HG02642 (cell line): Measurements from ENCODE around the gene ZNF536.
"Not testable (repeated sequence)": the region's sequence is repeated elsewhere in the genome, so short reads cannot be mapped to it uniquely, and the experiment has no call there.

Source experiments
- ATAC-seq: cut with Tn5 transposase; IDR thresholded peaks from one replicate; pipeline ENCODE4 v1.9.1; 2021; ENCODE audit warnings: mild to moderate bottlenecking; ENCODE audit not compliant: unreplicated experiment, poor library complexity

Gene ZNF536

DNA sequence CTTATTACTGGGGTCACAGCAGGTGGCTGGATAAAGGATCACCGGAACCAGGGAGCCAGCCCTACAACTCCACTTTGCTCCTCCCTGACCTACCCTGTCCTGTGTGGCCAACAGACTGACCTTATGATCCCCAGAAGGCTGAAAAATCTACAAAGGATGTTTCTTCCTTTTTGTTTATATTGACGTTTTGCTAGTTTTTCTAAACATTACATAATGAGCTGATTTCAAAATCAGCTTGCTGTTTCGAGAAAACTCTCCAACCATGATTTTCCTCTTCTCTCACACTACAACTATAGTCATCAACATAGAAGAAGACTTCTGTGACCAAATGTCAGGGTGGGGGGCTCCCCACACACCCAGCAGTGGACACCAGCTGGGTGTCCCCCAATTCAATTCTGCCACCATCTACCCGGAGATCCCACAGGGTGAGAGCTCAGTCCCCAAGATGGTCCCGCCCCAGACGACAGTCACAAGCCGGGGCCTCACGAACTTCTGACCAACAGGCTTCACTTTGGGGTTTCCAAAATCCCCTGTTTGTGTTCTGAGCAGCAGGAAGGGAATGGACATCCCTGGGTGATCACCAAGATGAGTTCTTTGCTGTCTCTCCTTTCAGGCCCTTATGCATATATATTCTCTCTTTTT, 35.0 kb downstream of the ZNF536 start:
- ATAC-seq = no peak

DNA sequence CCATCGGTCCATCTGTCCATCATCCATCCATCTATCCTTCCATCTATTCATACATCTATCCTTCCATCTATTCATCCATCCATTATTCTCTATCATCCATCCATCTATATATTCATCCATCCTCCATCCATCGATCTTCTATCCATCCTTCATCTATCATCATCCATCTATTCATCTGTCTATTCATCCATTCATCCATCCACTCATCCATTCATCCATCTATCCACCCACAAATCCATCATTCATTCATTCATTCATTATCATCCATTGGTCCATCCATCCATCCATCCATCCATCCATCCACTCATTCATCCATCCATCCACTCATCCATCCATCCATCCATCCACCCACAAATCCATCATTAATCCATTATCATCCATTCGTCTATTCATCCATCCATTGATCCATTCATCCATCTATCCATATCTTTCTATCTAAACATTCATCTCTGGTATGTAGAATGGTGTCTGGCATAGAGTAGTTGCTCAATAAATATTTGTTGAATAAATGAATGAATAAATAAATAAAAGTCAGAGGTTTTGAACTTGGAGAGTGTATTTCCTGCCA, 36.6 kb downstream of the ZNF536 start:
- ATAC-seq = no peak

DNA sequence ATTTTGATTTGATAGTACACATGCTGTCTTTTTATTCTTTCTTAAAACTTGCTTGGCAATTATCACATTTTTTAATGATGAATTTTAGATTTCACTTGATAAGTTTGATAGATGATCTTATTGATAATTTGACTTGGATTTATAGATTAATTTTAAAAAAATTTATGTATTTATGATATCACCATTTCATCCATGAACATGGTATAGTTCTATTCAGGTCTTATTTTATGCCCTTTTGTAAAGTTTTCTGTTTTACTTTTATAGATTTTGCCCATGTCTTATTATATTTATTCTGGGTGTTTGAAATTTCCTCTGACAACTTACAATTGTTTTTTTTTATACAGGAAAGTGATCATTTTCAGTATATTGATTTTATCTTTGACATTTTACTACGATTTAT, 39.5 kb downstream of the ZNF536 start:
- ATAC-seq = no peak

DNA sequence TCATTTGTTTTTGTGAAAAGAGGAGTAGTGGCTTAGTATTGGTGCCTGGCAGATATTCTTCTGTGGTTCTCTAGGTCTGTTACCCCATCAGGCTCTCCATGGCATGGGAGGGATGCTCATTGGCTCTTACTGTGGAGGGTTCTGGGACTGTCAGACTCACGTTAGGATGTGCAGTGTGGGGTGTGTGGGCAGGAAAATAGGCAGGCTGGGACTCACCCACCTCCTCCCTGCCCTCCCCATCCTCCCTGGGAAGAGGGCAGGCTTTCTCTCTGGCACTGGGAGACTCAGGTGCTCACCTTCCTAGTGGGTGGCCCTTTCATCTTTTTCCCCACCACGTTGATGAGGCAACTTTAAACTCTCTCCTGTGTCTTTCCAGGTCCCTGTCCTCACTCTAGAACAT, 44.2 kb downstream of the ZNF536 start:
- ATAC-seq = no peak

DNA sequence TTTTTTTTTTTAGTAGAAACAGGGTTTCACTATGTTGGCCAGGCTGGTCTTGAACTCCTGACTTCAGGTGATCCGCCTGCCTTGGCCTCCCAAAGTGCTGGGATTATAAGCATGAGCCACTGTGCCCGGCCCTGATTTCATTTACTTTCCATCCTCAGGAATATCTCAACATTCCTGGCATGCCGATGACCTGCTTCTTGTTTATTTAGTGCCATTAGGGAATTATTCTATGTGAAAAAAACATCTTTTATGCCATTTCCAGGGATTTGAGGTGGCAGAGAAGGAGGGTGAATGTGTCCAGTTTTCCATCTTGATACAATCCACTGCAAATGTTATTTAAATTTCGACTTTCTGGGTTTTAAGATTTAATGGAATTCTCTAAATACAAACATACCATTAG, 45.0 kb downstream of the ZNF536 start:
- not testable (repeated sequence) for ATAC-seq

DNA sequence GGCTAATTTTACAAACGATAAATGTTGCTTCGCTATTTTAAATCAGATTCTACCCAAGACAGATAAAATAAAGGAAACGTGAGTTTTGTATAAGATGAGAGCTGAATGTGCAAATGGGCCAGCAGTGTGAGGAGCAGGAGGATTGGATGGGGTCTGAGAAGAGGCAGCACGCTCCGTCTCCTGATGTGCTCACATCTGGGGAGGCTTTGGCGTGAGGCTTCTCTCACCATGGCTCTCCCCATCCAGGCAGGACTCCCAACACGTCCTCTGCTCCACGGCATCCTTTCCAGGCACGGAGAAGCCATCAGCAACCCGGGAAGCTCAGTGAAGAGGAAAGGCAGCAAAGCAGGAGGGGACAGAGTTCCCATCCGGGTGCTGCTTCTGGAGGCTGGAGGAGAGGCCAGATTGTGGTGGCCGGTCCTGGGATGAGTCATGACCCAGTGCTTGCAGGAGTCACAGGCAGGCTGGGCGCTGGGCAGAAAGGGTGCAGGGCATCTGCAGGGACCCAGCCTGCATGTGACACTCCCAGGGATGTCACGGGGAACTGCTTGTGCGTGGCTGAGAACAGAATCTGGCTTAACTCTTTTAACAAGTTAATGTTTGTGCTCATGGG, 47.5 kb downstream of the ZNF536 start:
- no peak for ATAC-seq

DNA sequence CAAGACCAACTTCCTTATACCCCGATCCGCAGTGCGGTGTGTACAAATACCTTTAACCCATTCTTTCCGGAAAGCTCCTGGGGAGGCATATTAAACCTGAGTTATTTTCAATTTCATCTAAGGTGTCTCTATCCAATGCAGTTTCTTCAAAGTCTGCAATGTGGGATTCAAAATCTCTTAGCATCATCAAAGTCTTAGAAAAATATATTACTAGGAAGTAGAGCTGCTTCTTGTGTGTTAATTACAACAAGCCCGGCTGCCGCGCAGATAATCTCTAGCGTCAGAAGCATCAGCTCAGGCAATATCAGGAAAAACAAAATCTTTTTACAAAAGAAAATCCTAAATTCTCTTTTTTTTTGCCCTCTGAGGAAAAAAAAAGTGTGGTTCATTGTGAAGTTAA, 48.1 kb downstream of the ZNF536 start:
- ATAC-seq = no peak

DNA sequence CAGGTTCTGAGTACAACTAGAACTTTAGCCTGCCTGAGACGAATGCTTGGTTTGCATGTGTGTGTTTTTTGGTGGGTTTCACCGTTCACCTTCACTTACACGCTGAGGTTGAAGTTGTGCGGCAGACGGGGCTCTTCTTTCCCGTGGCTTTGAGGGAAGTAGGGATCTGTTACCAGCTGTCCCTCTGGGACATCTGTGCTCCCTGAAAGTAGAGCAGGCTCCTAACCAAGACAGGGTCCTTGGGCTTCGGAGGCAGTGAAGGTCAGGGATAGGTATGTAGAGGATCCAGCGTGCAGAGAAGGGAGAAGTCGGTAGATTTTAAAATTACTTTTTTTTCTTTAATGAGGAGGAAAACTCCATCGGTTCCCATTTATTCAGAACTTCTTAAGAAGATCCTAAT, 48.7 kb downstream of the ZNF536 start:
- no peak for ATAC-seq

DNA sequence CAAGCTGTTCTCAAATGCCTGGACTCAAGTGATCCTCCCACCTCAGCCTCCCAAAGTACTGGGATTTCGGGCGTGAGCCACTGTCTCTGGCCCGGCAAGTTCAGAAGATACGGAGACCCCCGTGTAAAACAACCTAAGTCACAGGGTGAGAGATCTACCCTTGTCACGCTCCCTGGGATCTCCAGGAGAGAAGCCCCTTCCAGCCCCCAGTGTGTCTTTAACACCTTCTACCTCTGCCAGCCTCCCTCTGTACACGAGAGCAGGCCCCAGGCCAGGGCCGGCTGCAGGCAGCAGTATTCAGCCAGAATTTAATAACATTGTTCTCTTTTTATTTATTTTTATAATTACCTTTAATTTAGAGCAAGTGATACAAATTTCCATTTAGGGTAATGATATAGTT, 49.4 kb downstream of the ZNF536 start:
- no peak for ATAC-seq

DNA sequence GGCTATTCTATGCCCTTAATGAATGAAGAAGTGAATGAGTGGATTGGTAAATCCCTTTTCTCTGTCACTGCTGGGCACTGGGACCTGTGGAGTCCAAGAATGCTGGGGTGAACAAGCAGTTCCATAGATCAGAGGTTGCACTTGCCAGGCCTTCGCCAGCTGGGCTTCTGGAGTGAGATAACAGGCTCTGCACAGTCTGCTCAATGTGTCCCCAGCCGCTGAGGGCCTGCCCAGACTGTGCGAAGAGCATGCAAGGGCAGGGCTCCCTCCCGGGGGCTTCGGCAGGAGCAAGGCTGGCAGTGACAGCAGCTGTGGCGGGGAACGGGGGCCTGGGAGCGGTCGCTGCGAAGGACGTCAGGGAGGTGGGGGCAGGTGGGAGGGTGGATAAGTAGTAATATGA, 51.3 kb downstream of the ZNF536 start:
- no peak for ATAC-seq

DNA sequence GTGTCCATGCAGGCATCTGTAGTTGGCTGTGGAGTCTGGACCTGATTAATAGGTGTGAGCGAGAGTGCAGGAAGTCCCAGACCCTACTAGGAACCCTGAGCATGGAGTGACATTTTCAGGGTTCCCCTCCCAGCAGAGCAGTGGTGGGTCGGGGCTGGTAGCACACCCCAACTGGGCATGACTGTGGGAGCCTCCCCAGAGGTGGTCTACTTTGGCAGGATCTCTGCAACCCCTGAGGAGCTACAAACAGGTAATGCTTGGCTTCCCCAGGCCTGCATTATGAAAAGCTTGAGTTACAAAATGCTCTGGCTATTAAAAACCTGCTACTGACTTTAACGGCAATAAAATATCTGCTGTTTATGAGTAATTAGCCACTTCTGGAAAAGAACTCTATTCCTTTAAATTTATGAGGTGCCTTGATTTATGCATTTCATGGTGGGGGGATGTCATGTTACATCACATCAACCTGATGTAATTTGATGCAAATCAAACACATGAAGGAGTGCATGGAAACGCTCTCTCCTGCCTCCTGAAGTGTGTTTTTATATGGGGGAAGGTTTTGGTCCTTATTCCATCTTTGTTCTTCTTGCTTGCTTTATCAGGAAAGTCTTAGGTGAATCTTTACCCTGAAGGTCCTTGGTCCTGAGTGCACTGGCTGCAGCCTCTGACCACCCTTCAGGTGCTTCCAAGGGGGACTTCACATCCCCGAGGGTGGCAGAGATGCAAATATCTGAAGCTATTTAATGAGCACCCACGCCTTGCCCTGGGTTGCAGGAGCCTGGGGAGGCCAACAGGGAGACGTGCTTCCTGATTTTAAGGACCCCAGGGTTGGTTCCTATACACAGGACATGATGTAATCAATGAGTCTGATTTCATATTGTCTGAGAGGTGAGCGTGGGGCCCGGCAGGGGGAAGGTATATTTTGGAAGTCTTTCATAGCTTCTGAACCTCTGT, 54.0 kb downstream of the ZNF536 start:
- ATAC-seq = no peak

DNA sequence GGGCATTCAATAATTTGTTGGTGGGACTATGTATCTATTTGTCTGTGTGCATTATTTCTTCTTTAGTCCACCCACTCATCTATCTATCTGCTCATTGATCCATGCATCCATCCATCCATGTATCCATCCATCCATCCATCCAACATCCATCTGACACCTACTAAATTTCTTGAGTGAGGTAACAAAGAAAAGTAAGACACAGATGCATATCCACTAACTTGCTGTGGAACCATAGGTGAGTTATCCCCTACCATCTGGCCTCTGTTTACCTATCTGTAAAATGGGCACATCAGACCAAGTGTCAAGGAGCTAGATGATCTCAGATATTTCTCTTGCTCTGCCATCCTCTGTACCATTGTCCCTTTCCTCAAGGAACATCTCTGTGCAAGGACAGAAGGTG, 54.7 kb downstream of the ZNF536 start:
- ATAC-seq = no peak

DNA sequence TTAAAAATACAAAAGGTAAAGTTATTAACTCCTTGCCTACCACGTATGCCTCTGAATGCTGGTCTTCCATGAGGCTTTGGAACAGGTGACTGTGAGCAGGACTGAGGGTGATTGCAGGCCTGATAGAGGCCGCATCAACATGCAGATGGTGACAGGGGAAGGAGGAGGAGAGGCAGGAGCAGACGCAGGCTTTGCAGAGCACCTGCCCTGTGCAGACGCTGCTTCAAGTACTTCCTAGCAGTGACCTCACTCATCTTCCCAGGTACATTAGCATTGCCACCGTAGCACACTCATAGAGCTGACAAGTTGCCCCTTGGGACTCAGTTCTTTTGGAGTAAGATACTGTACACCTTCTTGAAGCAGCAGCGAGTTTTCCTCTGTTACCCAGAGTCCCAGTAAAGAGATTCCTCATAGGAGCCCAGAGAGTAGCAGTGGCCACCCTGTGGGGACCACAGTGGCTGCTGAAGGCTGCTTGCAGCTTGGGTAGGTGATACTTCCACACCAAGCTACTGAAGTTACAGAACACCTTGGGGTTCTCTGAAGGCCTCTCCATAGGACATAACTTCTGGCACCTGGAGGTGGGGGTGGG, 56.0 kb downstream of the ZNF536 start:
- no peak for ATAC-seq

DNA sequence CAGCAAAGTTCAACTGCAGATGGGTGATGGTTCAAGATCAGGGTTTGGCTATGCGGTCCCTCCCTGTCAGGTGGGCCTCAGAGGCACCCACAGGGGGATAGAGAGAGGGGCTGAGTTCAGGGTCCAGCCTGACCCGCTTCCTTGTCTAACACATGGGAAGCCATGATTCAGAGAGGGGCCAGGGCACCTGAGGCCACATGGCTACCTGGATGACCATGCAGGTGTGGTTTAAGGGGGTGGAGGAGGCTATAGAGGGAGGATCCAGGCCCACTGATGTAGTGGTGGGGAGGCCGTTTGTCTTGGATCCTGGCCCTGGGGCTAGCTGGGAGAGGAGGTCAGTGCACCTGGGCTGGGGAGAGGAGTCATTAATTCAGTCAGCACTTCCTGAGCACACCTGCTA, 56.7 kb downstream of the ZNF536 start:
- ATAC-seq = no peak

DNA sequence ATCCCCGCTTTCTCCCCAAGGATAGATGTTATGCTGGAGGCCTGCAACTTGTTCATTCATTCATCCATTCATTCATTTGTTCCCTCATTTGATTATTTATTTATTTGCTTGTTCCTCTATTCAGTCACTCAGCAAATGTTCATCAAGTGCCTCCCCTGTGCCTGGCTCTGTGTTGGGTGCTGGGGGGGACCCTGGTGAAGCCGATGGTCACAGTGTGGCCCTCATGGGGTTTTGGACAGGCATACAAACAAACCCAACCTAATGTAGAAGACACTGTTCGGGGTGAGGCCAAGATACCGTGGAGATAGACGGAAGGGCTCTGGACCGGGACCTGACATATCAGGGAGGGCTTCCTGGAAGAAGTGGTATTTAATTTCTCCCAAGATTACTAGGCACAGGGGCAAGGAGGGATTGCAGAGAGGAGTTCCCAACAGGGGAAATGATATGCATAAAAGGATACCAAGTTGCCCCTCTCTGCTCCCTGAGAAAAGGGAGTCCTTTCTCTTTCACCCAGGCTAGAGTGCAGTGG, 58.1 kb downstream of the ZNF536 start:
- no peak for ATAC-seq

DNA sequence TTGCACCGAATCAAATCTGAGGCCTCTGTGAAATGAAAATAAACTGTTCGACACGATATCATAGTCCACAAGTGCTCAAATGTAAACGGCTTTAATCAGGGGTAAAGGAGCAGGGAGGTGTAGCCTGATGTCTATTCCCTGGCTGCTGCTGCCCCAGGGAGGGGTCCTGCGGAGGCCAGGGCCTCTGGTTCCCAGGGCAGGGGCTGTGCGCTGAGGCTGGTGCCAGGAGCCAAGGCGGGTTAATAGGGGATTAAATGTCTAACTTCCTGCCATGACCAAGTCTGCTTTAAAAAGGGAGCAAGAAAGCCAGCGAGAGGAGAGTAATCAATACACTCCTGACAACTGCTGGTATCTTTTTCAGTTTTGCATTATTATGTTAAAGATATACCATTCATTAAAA, 59.4 kb downstream of the ZNF536 start:
- no peak for ATAC-seq

DNA sequence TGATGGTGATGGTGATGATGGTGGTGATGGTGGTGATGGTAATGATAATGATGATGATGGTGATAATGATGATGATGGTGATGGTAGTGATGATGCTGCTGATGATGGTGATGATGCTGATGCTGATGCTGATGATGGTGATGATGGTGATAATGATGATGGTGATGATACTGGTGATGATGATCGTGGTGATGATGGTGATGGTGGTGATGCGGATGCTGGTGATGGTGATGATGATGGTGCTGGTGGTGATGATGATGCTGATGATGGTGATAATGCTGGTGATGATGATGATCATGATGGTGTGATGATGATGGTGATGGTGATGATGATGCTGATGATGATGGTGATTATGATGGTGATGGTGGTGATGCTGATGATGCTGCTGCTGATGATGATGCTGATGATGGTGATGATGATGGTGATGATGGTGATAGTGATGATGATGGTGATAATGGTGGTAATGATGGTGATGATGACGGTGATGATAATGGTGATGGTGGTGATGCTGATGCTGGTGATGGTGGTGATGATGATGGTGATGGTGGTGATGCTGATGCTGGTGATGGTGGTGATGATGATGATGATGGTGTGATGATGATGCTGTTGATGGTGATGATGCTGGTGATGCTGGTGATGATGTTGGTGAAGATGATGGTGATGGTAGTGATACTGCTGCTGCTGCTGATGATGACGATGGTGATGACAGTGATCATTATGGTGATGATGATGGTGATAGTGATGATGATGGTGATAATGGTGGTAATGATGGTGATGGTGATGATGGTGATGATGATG, 62.8 kb downstream of the ZNF536 start:
- ATAC-seq = no peak

DNA sequence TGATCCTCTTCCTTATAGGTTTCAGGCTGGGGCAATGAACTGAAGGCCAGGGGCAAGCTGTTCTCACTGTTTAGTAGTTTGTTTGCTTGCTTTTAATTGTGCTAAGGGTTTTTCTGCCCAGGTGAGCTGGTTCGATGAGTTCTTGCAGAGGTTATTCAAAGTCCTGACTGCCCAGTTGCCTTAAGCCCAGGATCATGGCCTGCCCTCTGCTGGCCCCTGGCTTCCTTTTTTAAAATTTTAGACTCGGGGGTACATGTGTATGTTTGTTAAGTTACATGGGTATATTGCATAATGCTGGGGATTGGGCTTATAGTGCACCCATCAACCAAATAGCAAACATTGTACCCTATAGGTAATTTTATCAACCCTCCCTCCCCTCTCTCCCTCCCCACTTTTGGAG, 65.7 kb downstream of the ZNF536 start:
- ATAC-seq = no peak

DNA sequence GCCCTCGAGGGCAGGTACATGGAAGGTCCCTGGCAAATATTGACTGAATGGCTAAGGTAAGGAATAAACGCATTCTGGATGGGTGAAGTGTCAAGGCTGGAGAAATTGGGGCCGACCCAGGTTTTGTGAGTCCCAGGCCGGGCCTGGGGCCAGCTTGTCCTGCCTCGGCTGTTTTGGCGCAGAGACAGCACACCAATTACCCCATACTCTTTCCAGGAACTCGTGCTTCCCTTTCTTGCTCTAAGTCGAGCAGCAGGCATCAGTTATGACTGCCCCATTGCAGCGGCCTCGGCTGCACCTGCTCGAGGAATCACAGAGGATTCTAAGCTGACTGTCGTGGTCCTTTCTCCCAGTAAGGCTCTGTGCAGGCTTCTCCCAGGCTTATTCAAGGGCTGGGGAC, 67.1 kb downstream of the ZNF536 start:
- ATAC-seq = no peak

DNA sequence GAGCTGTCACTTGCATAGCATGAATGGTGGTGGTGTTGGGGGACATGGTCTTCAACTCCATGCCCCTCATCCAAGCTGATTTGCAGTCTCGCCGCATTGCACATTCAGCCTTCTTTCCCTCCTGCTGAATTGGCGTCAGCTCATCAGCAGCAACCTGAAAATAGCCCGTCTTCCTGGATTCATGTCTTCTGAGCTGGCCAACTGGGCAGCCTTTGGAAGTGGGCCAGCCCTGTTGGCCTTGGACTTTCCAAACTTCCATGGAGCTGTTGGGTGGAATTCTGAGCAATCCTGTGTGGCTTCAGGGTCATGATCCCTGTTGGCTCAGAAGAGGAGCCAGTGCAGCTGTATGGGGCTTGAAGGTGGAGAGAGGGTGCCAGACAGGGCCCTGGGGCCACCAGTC, 68.8 kb downstream of the ZNF536 start:
- no peak for ATAC-seq
